GM23248 (cell line): ENCODE data around the gene TRERF1.

ENCODE experiments used
- EZH2 ChIP-seq: fragments of 200-600 bp; sonication (generic); IDR thresholded peaks from 2 replicates; pipeline ENCODE4 v1.6.1; 2018; ENCODE audit warnings: antibody characterized with exemption, mild to moderate bottlenecking; ENCODE audit not compliant: insufficient read depth, poor library complexity, severe bottlenecking
- EZH2phosphoT487 ChIP-seq: fragments of 200-600 bp; sonication (generic); IDR thresholded peaks from 2 replicates; pipeline ENCODE4 v1.6.1; 2018; ENCODE audit warnings: antibody characterized with exemption, moderate library complexity, mild to moderate bottlenecking, low read depth; ENCODE audit not compliant: insufficient read depth

DNA sequence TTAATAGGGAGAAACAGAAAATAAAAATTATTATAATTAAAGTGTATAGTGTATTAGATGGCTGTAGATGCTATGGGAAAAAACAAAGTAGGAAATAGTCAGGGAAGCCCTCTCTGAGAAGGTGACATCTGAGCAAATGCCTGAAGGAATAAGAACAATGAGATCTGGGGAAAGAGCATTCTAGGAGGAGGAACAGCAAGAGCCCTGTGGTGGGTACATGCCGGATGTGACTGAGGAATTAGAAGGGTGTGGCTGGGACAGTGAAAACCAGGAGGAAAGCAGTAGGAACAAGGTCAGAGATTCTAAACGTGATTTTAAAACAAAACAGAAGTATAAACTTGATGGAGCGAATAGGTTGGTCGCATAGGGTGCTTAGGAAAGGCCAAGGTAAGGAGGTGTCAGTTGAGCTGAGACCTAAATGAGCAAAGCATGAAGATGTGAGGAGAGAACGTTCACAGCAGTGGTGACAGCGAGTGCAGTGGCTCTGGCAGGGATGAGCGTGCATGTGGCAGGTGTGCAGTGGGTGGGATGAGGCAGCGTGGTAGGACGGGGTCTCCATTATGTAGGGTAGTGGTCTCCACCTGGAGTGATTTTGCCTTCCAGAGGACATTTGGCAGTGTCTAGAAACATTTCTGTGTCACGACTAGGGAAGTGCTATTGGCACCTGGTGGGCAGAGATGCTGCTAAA is 137.0 kb downstream of the TRERF1 start:
- no peak for TF ChIP-seq EZH2
- TF ChIP-seq EZH2phosphoT487: no peak
